ENCODE results near the gene HTT. TPM values are rescaled to one million over a fixed set of nuclear protein-coding genes. Genes with fewer than 3 reads are reported as not detected.

HTT gene
- total RNA-seq, 1 experiment from 2014 or later: 66.8 TPM

- intact Hi-C loops (cut with micrococcal nuclease; ENCODE audit: unreplicated experiment): no loop called here
- no peak overlapping the region for H3K27ac ChIP-seq (ENCODE audit: low read depth, low read length, poor library complexity, severe bottlenecking)
- H3K27me3 ChIP-seq (replicated peaks; ENCODE audit: insufficient read depth, low read depth, low read length, poor library complexity): no peaks in the 10 kb centered on the region
- CTCF ChIA-PET: no interaction called here
- TF ChIP-seq EZH2 (IDR thresholded peaks at IDR 0.05; ENCODE audit: borderline replicate concordance, low read depth, low read length, poor library complexity, severe bottlenecking): no peak
- TF ChIP-seq, protein P1, sequence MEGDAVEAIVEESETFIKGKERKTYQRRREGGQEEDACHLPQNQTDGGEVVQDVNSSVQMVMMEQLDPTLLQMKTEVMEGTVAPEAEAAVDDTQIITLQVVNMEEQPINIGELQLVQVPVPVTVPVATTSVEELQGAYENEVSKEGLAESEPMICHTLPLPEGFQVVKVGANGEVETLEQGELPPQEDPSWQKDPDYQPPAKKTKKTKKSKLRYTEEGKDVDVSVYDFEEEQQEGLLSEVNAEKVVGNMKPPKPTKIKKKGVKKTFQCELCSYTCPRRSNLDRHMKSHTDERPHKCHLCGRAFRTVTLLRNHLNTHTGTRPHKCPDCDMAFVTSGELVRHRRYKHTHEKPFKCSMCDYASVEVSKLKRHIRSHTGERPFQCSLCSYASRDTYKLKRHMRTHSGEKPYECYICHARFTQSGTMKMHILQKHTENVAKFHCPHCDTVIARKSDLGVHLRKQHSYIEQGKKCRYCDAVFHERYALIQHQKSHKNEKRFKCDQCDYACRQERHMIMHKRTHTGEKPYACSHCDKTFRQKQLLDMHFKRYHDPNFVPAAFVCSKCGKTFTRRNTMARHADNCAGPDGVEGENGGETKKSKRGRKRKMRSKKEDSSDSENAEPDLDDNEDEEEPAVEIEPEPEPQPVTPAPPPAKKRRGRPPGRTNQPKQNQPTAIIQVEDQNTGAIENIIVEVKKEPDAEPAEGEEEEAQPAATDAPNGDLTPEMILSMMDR (conservative IDR thresholded peaks at IDR 0.05; ENCODE audit: low read depth, low read length): no peak
- no peak for DNase-seq (ENCODE audit: low spot score)
- no peaks in the 10 kb centered on the region for H3K4me1 ChIP-seq (ENCODE audit: insufficient read depth, low read length, poor library complexity, severe bottlenecking)
- H3K36me3 ChIP-seq (ENCODE audit: insufficient read depth, low read length, poor library complexity, severe bottlenecking): no peaks in the 10 kb centered on the region
- H3K4me3 ChIP-seq (ENCODE audit: low read depth, low read length, poor library complexity, severe bottlenecking): no peak overlapping the region
- BruUV-seq (replicated peaks): no TSS peak
- H3K9me3 ChIP-seq (ENCODE audit: low read depth, low read length, poor library complexity, severe bottlenecking): no peaks in the 10 kb centered on the region
- POLR2A ChIA-PET (ENCODE audit: low non-redundant PET): no interaction called here
Observed at GRCh38 chr4:3062471-3062870, 12.0 kb upstream of the HTT start.

GRCh38 chr4:3065551-3065950, 8.9 kb upstream of the HTT start:
- BruUV-seq (replicated peaks): no TSS peak
- CTCF ChIA-PET: no interaction called here

GRCh38 chr4:3066836-3067400, 7.6 kb upstream of the HTT start:
- CTCF ChIA-PET: no interaction called here
- no peak overlapping the region for H3K4me3 ChIP-seq (ENCODE audit: low read depth, low read length, poor library complexity, severe bottlenecking)
- DNase-seq (ENCODE audit: low spot score): no peak
- no peaks in the 10 kb centered on the region for H3K27me3 ChIP-seq (replicated peaks; ENCODE audit: insufficient read depth, low read depth, low read length, poor library complexity)
- BruUV-seq (replicated peaks): no TSS peak
- no peak overlapping the region for H3K27ac ChIP-seq (ENCODE audit: low read depth, low read length, poor library complexity, severe bottlenecking)
- intact Hi-C loops (cut with micrococcal nuclease; ENCODE audit: unreplicated experiment): no loop called here
- TF ChIP-seq, protein P1 (conservative IDR thresholded peaks at IDR 0.05; ENCODE audit: low read depth, low read length): no peak
- no peak for TF ChIP-seq EZH2 (IDR thresholded peaks at IDR 0.05; ENCODE audit: borderline replicate concordance, low read depth, low read length, poor library complexity, severe bottlenecking)
- H3K36me3 ChIP-seq (ENCODE audit: insufficient read depth, low read length, poor library complexity, severe bottlenecking): no peaks in the 10 kb centered on the region
- no peaks in the 10 kb centered on the region for H3K9me3 ChIP-seq (ENCODE audit: low read depth, low read length, poor library complexity, severe bottlenecking)
- H3K4me1 ChIP-seq (ENCODE audit: insufficient read depth, low read length, poor library complexity, severe bottlenecking): no peaks in the 10 kb centered on the region
- POLR2A ChIA-PET (ENCODE audit: low non-redundant PET): no interaction called here

More at GRCh38 chr4:3065551-3065950, 8.9 kb upstream of the HTT start:
- no peaks in the 10 kb centered on the region for H3K4me1 ChIP-seq (ENCODE audit: insufficient read depth, low read length, poor library complexity, severe bottlenecking)
- POLR2A ChIA-PET (ENCODE audit: low non-redundant PET): no interaction called here
- no peaks in the 10 kb centered on the region for H3K27me3 ChIP-seq (replicated peaks; ENCODE audit: insufficient read depth, low read depth, low read length, poor library complexity)
- DNase-seq (ENCODE audit: low spot score): no peak
- TF ChIP-seq, protein P1 (conservative IDR thresholded peaks at IDR 0.05; ENCODE audit: low read depth, low read length): no peak
- no peak for TF ChIP-seq EZH2 (IDR thresholded peaks at IDR 0.05; ENCODE audit: borderline replicate concordance, low read depth, low read length, poor library complexity, severe bottlenecking)
- H3K9me3 ChIP-seq (ENCODE audit: low read depth, low read length, poor library complexity, severe bottlenecking): no peaks in the 10 kb centered on the region
- H3K27ac ChIP-seq (ENCODE audit: low read depth, low read length, poor library complexity, severe bottlenecking): no peak overlapping the region
- H3K4me3 ChIP-seq (ENCODE audit: low read depth, low read length, poor library complexity, severe bottlenecking): no peak overlapping the region
- intact Hi-C loops (cut with micrococcal nuclease; ENCODE audit: unreplicated experiment): no loop called here
- no peaks in the 10 kb centered on the region for H3K36me3 ChIP-seq (ENCODE audit: insufficient read depth, low read length, poor library complexity, severe bottlenecking)
